WTC11 (cell line): ENCODE data around the gene ZDHHC8.

Source experiments
- ATF1 ChIP-seq: sonication (generic); formaldehyde crosslinking; IDR thresholded peaks from 2 replicates; pipeline ENCODE4 v1.8.1; 2023; ENCODE audit warnings: mild to moderate bottlenecking, moderate library complexity, missing genetic modification reagents
- ESRRA ChIP-seq: sonication (generic); formaldehyde crosslinking; IDR thresholded peaks from 2 replicates; pipeline ENCODE4 v1.8.1; 2022; ENCODE audit warnings: mild to moderate bottlenecking, missing genetic modification reagents, borderline replicate concordance
- FOXJ3 ChIP-seq: sonication (generic); formaldehyde crosslinking; IDR thresholded peaks from 2 replicates; pipeline ENCODE4 v1.9.0; 2021; ENCODE audit warnings: missing genetic modification reagents, mild to moderate bottlenecking, borderline replicate concordance
- JUN ChIP-seq: sonication (generic); formaldehyde crosslinking; IDR thresholded peaks from 2 replicates; pipeline ENCODE4 v1.8.0; 2023; ENCODE audit warnings: mild to moderate bottlenecking, missing genetic modification reagents
- RELA ChIP-seq: sonication (generic); formaldehyde crosslinking; IDR thresholded peaks from 2 replicates; pipeline ENCODE4 v1.8.1; 2022; ENCODE audit warnings: missing genetic modification reagents, mild to moderate bottlenecking, borderline replicate concordance
- TEAD4 ChIP-seq: sonication (generic); formaldehyde crosslinking; IDR thresholded peaks from 2 replicates; pipeline ENCODE4 v1.8.0; 2022; ENCODE audit warnings: mild to moderate bottlenecking, missing genetic modification reagents
- TP53 ChIP-seq: sonication (generic); formaldehyde crosslinking; IDR thresholded peaks from 2 replicates; pipeline ENCODE4 v1.8.1; 2023; ENCODE audit warnings: mild to moderate bottlenecking, missing genetic modification reagents
- ZNF416 ChIP-seq: fragments of 250-450 bp; sonication (Bioruptor Pico); IDR thresholded peaks from 2 replicates; pipeline ENCODE4 v1.9.0; 2021; ENCODE audit warnings: mild to moderate bottlenecking, inconsistent platforms
- TF ChIP-seq, protein P1 (sequence below): fragments of 250-450 bp; sonication (Bioruptor Pico); IDR thresholded peaks from 2 replicates; pipeline ENCODE4 v2.1.2; 2022; ENCODE audit warnings: mild to moderate bottlenecking, moderate library complexity
- TF ChIP-seq, protein P2 (sequence below): sonication (generic); formaldehyde crosslinking; IDR thresholded peaks from 2 replicates; pipeline ENCODE4 v1.8.1; 2022; ENCODE audit warnings: low read depth, missing genetic modification reagents, borderline replicate concordance
- TF ChIP-seq, protein P3 (sequence below): fragments of 200-600 bp; IDR thresholded peaks from 2 replicates; pipeline ENCODE4 v1.8.0; 2022; ENCODE audit warnings: antibody characterized with exemption
- TF ChIP-seq, protein P4 (sequence below): sonication (generic); formaldehyde crosslinking; conservative IDR thresholded peaks from 2 replicates; pipeline ENCODE4 v1.8.1; 2022; ENCODE audit warnings: mild to moderate bottlenecking, missing genetic modification reagents
- TF ChIP-seq, protein P5 (sequence below): sonication (generic); formaldehyde crosslinking; IDR thresholded peaks from 2 replicates; pipeline ENCODE4 v1.8.0; 2022; ENCODE audit warnings: mild to moderate bottlenecking, missing genetic modification reagents

DNA sequence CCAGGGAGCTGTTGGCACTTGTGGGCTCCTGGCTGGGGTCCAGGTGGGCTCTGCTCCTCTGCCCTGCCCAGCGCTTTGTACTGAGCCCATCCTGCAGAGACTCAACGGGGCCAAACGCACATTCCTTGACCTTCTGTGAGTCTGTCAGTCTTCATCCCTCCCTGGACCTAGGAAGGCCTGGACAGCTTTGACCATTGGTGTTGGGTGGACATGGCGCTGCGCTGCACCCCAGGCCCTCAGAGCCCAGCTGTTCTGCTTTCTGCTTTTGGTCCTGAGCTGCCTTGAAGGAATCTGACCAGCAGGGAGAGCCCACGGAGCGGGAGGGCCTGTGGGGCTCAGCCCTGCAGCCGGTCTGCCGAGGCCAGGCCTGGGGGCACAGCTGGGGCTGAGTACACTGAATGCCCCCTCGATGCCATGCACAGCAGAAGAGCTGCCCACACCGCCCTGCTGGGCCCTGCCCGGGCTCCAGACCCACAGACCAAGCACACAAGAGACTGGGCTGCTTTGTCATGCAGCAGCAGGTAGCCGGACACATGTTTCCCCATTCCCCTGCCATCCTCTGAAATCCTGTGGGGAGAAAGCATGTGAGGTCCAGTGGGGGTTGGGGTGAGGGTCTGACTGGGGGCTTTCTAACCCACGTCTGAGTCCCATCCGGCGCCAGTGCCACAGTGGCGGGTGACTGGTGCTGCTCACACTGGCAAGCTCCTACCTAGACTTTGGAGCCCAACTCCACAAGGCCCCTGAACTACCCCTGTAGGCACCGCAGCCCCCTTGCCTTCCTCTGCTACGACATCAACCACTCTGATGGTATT, 43.4 kb downstream of the ZDHHC8 start:
- TF ChIP-seq ATF1 (CRISPR knock-in tag): no peak
- TF ChIP-seq, protein P1, sequence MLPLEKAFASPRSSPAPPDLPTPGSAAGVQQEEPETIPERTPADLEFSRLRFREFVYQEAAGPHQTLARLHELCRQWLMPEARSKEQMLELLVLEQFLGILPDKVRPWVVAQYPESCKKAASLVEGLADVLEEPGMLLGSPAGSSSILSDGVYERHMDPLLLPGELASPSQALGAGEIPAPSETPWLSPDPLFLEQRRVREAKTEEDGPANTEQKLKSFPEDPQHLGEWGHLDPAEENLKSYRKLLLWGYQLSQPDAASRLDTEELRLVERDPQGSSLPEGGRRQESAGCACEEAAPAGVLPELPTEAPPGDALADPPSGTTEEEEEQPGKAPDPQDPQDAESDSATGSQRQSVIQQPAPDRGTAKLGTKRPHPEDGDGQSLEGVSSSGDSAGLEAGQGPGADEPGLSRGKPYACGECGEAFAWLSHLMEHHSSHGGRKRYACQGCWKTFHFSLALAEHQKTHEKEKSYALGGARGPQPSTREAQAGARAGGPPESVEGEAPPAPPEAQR (CRISPR knock-in tag): no peak
- TF ChIP-seq, protein P2, sequence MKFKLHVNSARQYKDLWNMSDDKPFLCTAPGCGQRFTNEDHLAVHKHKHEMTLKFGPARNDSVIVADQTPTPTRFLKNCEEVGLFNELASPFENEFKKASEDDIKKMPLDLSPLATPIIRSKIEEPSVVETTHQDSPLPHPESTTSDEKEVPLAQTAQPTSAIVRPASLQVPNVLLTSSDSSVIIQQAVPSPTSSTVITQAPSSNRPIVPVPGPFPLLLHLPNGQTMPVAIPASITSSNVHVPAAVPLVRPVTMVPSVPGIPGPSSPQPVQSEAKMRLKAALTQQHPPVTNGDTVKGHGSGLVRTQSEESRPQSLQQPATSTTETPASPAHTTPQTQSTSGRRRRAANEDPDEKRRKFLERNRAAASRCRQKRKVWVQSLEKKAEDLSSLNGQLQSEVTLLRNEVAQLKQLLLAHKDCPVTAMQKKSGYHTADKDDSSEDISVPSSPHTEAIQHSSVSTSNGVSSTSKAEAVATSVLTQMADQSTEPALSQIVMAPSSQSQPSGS (CRISPR knock-in tag): no peak
- TF ChIP-seq FOXJ3 (CRISPR knock-in tag): no peak
- no peak for TF ChIP-seq ZNF416 (CRISPR knock-in tag)
- TF ChIP-seq, protein P3, sequence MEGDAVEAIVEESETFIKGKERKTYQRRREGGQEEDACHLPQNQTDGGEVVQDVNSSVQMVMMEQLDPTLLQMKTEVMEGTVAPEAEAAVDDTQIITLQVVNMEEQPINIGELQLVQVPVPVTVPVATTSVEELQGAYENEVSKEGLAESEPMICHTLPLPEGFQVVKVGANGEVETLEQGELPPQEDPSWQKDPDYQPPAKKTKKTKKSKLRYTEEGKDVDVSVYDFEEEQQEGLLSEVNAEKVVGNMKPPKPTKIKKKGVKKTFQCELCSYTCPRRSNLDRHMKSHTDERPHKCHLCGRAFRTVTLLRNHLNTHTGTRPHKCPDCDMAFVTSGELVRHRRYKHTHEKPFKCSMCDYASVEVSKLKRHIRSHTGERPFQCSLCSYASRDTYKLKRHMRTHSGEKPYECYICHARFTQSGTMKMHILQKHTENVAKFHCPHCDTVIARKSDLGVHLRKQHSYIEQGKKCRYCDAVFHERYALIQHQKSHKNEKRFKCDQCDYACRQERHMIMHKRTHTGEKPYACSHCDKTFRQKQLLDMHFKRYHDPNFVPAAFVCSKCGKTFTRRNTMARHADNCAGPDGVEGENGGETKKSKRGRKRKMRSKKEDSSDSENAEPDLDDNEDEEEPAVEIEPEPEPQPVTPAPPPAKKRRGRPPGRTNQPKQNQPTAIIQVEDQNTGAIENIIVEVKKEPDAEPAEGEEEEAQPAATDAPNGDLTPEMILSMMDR: no peak
- TF ChIP-seq, protein P4, sequence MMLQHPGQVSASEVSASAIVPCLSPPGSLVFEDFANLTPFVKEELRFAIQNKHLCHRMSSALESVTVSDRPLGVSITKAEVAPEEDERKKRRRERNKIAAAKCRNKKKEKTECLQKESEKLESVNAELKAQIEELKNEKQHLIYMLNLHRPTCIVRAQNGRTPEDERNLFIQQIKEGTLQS (CRISPR knock-in tag): no peak
- TF ChIP-seq TEAD4: no peak
- no peak for TF ChIP-seq ESRRA (CRISPR knock-in tag)
- no peak for TF ChIP-seq JUN (CRISPR knock-in tag)
- TF ChIP-seq, protein P5, sequence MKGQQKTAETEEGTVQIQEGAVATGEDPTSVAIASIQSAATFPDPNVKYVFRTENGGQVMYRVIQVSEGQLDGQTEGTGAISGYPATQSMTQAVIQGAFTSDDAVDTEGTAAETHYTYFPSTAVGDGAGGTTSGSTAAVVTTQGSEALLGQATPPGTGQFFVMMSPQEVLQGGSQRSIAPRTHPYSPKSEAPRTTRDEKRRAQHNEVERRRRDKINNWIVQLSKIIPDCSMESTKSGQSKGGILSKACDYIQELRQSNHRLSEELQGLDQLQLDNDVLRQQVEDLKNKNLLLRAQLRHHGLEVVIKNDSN: no peak
- no peak for TF ChIP-seq RELA
- no peak for TF ChIP-seq TP53 (CRISPR knock-in tag)
